Bronchial epithelial cell (primary cell): ENCODE measurements around the gene PNPLA3. TPM values are rescaled to one million over a fixed set of nuclear protein-coding genes. Genes with fewer than 3 reads are reported as not detected.

Experiments
- DNase-seq: peaks from one replicate; pipeline ENCODE4 v3.0.0-alpha.2; 2010; ENCODE audit warnings: low read depth
- FAIRE-seq: peaks from 2 replicates; lab custom pipeline; 2011; peaks lifted over from hg19 to GRCh38; lab: Jason Lieb, UNC
- H3K27me3 ChIP-seq: 2 replicates; pipeline ENCODE4 v1.5.1; 2011; ENCODE audit warnings: low read length; ENCODE audit not compliant: control insufficient read depth, insufficient read depth
- H3K36me3 ChIP-seq: 2 replicates; pipeline ENCODE4 v1.5.1; 2011; ENCODE audit warnings: low read length; ENCODE audit not compliant: control insufficient read depth, insufficient read depth
- H3K4me3 ChIP-seq: 2 replicates; pipeline ENCODE4 v1.5.1; 2011; ENCODE audit warnings: mild to moderate bottlenecking, low read depth, low read length, control low read depth
- total RNA-seq: library from RNA; depleted of rRNA; stranded (reverse); fragments of >200 nt; gene quantifications from 2 replicates; pipeline ENCODE4 v1.2.1, GENCODE V29; 2014
- TF ChIP-seq, protein P1 (sequence below): IDR thresholded peaks from 2 replicates; pipeline ENCODE4 v1.5.1; 2011; ENCODE audit warnings: mild to moderate bottlenecking, moderate library complexity, low read length, control low read depth, inconsistent platforms; ENCODE audit not compliant: insufficient read depth, severe bottlenecking

Gene PNPLA3
- total RNA-seq, 1 donor from 2014 or later, result 1.3 TPM

DNA sequence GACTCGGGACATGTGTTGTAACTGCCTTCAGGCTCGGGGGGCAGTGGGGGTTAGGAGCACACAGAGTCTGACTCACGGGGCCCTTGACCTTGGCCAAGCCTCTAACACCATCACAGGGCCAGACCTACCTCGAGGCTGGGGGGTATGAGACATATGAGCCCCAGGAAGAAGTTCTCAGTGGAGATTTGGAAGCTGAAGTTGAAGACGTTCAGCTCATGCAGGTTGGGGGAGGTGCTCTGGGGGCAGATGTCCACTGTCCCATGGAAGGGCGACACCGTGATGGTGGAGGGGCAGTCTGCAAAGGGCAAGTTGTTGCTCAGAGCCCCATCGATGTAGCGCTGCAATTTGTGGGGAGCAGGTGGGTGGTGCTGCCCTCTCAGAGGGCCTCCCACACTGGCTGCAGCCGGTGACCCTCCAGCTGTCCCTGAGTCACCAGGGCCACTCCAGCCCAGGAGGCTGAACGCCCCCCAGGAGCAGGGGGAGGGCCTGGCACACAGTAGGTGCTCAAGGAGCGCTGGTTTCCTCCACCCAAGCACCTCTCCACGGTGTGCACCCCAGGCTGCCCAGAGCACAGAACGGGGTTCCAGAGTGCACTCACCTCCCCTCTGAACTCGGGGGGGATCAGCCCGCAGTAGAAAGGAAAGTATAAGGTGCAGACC lies 34.3 kb upstream of the PNPLA3 start:
- H3K27me3 ChIP-seq, result peaks cover 16% of the 10 kb centered on the region
- FAIRE-seq (no peak), DNase-seq (no peak)
- H3K36me3 ChIP-seq, result no peaks in the 10 kb centered on the region
- TF ChIP-seq, protein P1, sequence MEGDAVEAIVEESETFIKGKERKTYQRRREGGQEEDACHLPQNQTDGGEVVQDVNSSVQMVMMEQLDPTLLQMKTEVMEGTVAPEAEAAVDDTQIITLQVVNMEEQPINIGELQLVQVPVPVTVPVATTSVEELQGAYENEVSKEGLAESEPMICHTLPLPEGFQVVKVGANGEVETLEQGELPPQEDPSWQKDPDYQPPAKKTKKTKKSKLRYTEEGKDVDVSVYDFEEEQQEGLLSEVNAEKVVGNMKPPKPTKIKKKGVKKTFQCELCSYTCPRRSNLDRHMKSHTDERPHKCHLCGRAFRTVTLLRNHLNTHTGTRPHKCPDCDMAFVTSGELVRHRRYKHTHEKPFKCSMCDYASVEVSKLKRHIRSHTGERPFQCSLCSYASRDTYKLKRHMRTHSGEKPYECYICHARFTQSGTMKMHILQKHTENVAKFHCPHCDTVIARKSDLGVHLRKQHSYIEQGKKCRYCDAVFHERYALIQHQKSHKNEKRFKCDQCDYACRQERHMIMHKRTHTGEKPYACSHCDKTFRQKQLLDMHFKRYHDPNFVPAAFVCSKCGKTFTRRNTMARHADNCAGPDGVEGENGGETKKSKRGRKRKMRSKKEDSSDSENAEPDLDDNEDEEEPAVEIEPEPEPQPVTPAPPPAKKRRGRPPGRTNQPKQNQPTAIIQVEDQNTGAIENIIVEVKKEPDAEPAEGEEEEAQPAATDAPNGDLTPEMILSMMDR, result no peak
- H3K4me3 ChIP-seq, result no peak overlapping the region

DNA sequence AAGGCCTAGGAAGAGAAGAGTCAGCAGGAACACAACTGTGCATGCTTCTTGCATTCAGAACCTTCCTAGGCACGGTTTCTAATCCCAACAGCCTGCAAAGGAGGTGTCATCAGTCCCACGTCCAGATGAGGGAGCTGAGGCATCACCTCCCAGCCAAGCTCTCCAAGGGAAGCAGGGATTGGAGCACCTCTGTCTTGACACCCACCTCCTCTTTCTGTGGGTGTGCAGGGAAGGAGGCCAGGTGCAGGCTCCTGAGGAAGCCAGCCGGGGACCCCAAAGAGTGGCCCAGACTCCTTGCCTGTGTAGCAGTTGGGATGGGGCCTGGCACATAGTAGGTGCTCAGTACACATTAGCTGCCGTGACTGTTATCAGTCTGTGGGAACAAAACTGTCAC lies 33.7 kb upstream of the PNPLA3 start:
- no peak overlapping the region for H3K4me3 ChIP-seq
- TF ChIP-seq, protein P1, result peak; percentile 29
- H3K27me3 ChIP-seq, result peaks cover 16% of the 10 kb centered on the region
- peak; percentile 7 for DNase-seq
- FAIRE-seq, result no peak
- no peaks in the 10 kb centered on the region for H3K36me3 ChIP-seq

DNA sequence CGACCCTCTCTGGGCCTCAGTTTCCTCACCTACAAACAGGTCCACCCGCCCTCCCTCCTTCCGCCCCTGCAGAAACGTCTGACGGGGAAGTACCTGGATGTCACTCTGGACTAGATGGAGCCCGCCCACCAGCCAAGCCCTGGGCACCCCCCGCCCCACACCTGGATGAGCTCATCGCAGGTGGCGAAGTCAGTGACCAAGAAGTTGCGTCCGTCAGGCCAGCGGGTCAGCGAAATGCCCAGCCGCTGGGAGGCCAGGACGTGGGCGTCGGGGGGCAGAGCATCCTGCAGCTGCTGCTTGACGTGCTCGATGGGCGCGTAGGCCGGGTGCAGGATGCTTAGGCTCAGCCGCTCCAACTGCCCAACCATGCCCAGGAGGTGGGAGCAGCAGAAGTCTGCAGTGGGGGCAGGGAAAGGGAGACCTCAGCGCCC lies 32.7 kb upstream of the PNPLA3 start:
- Histone ChIP-seq H3K36me3 (no peaks in the 10 kb centered on the region), H3K4me3 (no peak overlapping the region), H3K27me3 (peaks cover 16% of the 10 kb centered on the region)
- DNase-seq (no peak), FAIRE-seq (no peak)
- TF ChIP-seq, protein P1, result no peak

DNA sequence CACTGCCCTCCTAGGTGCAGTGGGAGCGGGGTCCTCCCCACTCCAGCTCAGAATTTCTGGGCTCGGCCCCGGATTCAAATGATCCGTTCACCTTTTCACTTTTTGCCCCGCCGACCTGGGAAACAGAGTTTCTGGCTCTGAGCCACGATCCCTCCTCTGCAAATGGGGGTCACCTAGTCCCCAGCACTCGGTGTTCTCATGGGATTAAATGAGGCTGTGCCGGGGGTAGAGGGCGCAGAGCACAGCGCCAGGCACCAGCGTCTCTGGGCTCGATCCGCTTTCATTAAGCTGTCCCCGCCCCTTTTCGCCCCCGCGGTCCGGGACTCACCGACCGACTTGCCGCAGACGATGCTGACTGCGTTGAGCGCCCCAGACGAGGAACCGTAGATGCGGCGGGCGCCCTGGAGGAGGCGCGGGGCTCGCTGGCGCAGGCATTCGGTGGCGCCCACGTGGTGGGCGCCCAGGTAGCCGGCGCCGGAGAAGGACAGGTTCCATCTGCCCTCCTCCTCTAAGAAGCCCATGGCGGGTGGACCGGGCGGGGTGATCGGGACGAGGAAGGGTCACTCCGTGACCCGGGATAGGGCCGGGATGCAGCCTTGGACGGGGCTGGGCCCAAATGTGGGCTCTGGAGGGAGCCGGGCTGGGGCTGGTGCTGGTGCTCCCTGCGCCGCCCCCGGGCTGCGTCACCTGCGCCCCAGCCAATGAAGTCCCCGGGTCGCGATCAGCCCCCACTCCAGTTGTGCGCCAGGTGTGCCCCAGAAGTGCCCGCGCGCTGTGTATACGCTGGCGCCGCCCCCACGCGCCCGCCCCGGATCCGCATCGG lies 32.0 kb upstream of the PNPLA3 start, which contains the start of gene PNPLA5:
Gene PNPLA5 (minus strand): TSS at position 654 of the 823 bp plus-strand sequence. CDS start 133 bp downstream, at position 521.
- FAIRE-seq (no peak), DNase-seq (no peak)
- Histone ChIP-seq H3K4me3 (no peak within 1 kb of the TSS), H3K36me3 (no peaks in the 10 kb centered on the region), H3K27me3 (peaks cover 16% of the 10 kb centered on the region)
- TF ChIP-seq, protein P1, result no peak

DNA sequence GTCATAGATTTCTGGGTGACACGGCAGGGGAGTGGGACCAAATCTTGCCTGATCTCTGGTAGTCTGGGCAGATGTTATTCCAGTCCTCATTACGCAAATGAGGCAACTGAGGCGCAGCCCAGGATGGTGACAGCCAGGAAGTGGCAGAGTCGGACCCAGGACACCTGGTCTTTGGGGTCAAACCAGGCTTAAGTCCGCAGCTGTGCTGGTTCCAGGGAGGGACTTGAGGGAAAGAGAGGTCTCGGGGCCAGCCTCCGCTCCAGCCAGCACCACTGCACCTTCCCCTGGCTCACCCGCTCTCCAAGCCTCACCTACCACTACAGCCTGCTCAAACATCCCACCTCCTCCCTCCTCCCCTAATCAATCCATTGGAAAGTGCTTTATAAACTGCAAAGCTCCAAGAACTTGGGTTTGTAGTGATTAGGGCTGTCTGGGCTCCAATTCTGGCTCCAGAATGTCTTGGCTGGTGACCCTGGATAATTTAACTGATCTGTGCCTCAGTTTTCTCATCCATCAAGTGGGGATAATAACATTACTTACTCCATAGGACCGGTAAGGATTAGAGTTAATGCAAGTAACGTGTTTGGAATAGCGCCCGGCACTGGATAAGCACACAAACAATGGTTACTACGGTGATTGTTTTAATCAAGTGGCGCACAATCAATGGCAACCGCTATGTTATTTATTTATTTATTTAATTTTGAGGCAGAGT lies 31.3 kb upstream of the PNPLA3 start:
- TF ChIP-seq, protein P1, result no peak
- DNase-seq (no peak), FAIRE-seq (no peak)
- Histone ChIP-seq H3K27me3 (peaks cover 16% of the 10 kb centered on the region), H3K4me3 (no peak overlapping the region), H3K36me3 (no peaks in the 10 kb centered on the region)
